Caco-2 (cell line): ENCODE measurements around the gene CCDC191. TPM values are rescaled to one million over a fixed set of nuclear protein-coding genes. Genes with fewer than 3 reads are reported as not detected.

Experiments used
- BruUV-seq: library from RNA; stranded (reverse); fragments of 400-500 nt; replicated peaks from 2 replicates; lab custom pipeline; 2021; lab: Mats Ljungman, UMichigan
- CTCF ChIA-PET: fragments of 300-600 bp; sonication (Branson Sonifier 250); formaldehyde crosslinking; loops from one replicate; lab custom pipeline; 2022; ENCODE audit warnings: antibody characterized with exemption; lab: Charles Lee
- POLR2A ChIA-PET: fragments of 300-600 bp; sonication (Branson Sonifier 250); formaldehyde crosslinking; loops from one replicate; lab custom pipeline; 2022; ENCODE audit warnings: antibody characterized with exemption; lab: Charles Lee
- DNase-seq, 2 experiments: peaks; one replicate each; pipeline versions ENCODE4 v3.0.0 to v3.0.0-alpha.2; 2020 to 2022
- H3K27me3 ChIP-seq: replicated peaks from 2 replicates; pipeline ENCODE4 v1.6.0; 2011; ENCODE audit warnings: low read length; ENCODE audit not compliant: control insufficient read depth, insufficient read depth
- H3K36me3 ChIP-seq: 2 replicates; pipeline ENCODE4 v1.5.1; 2011; ENCODE audit warnings: low read length; ENCODE audit not compliant: control insufficient read depth, insufficient read depth
- H3K4me1 ChIP-seq: fragments of 250-450 bp; sonication (Bioruptor Pico); 2 replicates; pipeline ENCODE4 v1.5.1; 2020; ENCODE audit warnings: mild to moderate bottlenecking
- H3K4me3 ChIP-seq: 2 replicates; pipeline ENCODE4 v1.5.1; 2011; ENCODE audit warnings: low read depth, mild to moderate bottlenecking, control low read depth, low read length
- H3K9me3 ChIP-seq: fragments of 250-450 bp; sonication (Bioruptor Pico); 2 replicates; pipeline ENCODE4 v1.5.1; 2020; ENCODE audit warnings: mild to moderate bottlenecking, moderate library complexity
- H3K27ac Mint-ChIP-seq: one replicate; pipeline ENCODE4 v1.8.0; 2022; ENCODE audit warnings: mixed read lengths; ENCODE audit not compliant: unreplicated experiment
- H3K27me3 Mint-ChIP-seq: one replicate; pipeline ENCODE4 v1.8.0; 2022; ENCODE audit warnings: mixed read lengths; ENCODE audit not compliant: insufficient read depth, unreplicated experiment
- H3K36me3 Mint-ChIP-seq: one replicate; pipeline ENCODE4 v1.8.0; 2022; ENCODE audit warnings: mild to moderate bottlenecking, mixed read lengths; ENCODE audit not compliant: insufficient read depth, unreplicated experiment
- H3K4me1 Mint-ChIP-seq: one replicate; pipeline ENCODE4 v1.8.0; 2022; ENCODE audit warnings: low read depth, mixed read lengths; ENCODE audit not compliant: unreplicated experiment
- H3K4me3 Mint-ChIP-seq: one replicate; pipeline ENCODE4 v1.8.0; 2022; ENCODE audit warnings: mild to moderate bottlenecking, moderate library complexity, mixed read lengths; ENCODE audit not compliant: unreplicated experiment
- H3K9me3 Mint-ChIP-seq: one replicate; pipeline ENCODE4 v1.8.0; 2022; ENCODE audit warnings: mixed read lengths; ENCODE audit not compliant: unreplicated experiment
- CTCF ChIP-seq, 2 experiments: fragments of 200-600 bp in 1 of 2; IDR thresholded peaks; 1 replicate in 1 of 2; 2 replicates in 1 of 2; pipeline versions ENCODE4 v1.5.1 to v1.8.0; 2011 to 2022; ENCODE audit warnings: antibody characterized with exemption in 1 of 2, control low read depth in 1 of 2, inconsistent platforms in 1 of 2, low read depth in 1 of 2, low read length in 1 of 2, mild to moderate bottlenecking in 1 of 2, moderate library complexity in 1 of 2; ENCODE audit not compliant: insufficient read depth in 1 of 2, severe bottlenecking in 1 of 2, unreplicated experiment in 1 of 2
- intact Hi-C: fragments of 100-400 bp; cut with micrococcal nuclease; formaldehyde crosslinking; loops from one replicate; pipeline ENCODE4 v1.10.0; 2022; ENCODE audit not compliant: unreplicated experiment
- total RNA-seq: library from RNA; stranded (reverse); gene quantifications from 2 replicates; pipeline ENCODE4 v1.2.3, GENCODE V29; 2022

CCDC191 gene
- total RNA-seq, 1 experiment from 2014 or later: 2.2 TPM

DNA sequence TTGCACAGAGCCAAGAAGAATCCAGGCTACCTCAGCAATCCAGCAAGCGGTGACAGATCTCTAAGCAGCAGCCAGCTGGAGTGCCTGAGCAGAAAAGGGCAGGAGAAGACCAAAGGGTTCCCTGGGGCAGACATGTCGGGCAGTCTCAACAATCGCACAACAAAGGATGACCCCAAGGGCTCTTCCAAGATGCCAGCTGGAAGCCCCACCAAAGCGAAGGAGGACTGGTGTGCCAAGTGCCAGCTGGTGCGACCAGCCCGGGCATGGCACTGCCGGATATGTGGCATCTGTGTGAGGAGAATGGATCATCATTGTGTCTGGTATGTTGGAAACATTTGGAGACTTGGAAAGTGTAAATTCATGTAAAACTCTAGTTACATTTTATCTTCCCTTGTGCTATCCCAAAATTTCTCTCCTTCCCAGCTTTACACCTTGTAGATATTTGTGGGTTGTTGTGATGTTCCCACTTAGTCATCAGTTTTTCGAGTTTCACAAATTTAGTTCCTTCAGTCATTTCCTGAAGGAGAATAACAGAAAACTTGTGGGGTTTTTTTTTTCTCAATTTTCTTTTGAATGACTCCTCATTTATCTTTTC, 102.1 kb downstream of the CCDC191 start:
- Mint-ChIP-seq H3K27ac (no peak overlapping the region), H3K4me1 (peaks cover under 1% of the 10 kb centered on the region), H3K36me3 (no peaks in the 10 kb centered on the region), H3K9me3 (no peaks in the 10 kb centered on the region), H3K4me3 (no peak overlapping the region), H3K27me3 (peaks cover 3% of the 10 kb centered on the region)
- TF ChIP-seq CTCF (IDR thresholded peaks at IDR 0.05; ENCODE audit: insufficient read depth in 1 of 2, low read depth in 1 of 2, low read length in 1 of 2, severe bottlenecking in 1 of 2, unreplicated experiment in 1 of 2): no peak
- no TSS peak for BruUV-seq
- H3K4me3 ChIP-seq: no peak overlapping the region
- intact Hi-C loops: no loop called here
- H3K9me3 ChIP-seq: no peaks in the 10 kb centered on the region
- no peaks in the 10 kb centered on the region for H3K27me3 ChIP-seq
- ChIA-PET CTCF (no interaction called here), POLR2A (no interaction called here)
- no peaks in the 10 kb centered on the region for H3K4me1 ChIP-seq
- DNase-seq: no peak
- no peaks in the 10 kb centered on the region for H3K36me3 ChIP-seq

DNA sequence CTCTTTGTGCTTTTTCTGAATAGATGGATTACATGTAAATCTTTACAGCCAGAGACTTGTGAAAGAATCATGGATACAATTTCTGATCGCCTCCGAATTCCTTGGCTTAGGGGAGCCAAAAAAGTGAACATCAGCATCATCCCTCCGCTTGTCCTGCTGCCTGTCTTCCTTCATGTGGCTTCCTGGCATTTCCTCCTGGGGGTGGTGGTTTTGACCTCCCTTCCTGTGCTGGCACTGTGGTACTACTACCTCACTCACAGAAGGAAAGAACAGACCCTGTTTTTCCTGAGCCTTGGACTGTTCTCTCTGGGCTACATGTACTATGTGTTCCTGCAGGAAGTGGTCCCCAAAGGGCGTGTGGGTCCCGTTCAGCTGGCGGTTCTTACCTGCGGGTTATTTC, 102.6 kb downstream of the CCDC191 start:
- Mint-ChIP-seq H3K4me1 (peaks cover 6% of the 10 kb centered on the region), H3K4me3 (no peak overlapping the region), H3K27me3 (peaks cover 7% of the 10 kb centered on the region), H3K27ac (no peak overlapping the region), H3K9me3 (no peaks in the 10 kb centered on the region), H3K36me3 (no peaks in the 10 kb centered on the region)
- TF ChIP-seq CTCF (IDR thresholded peaks at IDR 0.05; ENCODE audit: insufficient read depth in 1 of 2, low read depth in 1 of 2, low read length in 1 of 2, severe bottlenecking in 1 of 2, unreplicated experiment in 1 of 2): no peak
- no TSS peak for BruUV-seq
- POLR2A ChIA-PET: no interaction called here
- H3K9me3 ChIP-seq: no peaks in the 10 kb centered on the region
- DNase-seq: no peak
- no peaks in the 10 kb centered on the region for H3K4me1 ChIP-seq
- intact Hi-C loops: no loop called here
- H3K4me3 ChIP-seq: no peak overlapping the region
- H3K36me3 ChIP-seq: no peaks in the 10 kb centered on the region
- H3K27me3 ChIP-seq: no peaks in the 10 kb centered on the region
- CTCF ChIA-PET: no interaction called here

DNA sequence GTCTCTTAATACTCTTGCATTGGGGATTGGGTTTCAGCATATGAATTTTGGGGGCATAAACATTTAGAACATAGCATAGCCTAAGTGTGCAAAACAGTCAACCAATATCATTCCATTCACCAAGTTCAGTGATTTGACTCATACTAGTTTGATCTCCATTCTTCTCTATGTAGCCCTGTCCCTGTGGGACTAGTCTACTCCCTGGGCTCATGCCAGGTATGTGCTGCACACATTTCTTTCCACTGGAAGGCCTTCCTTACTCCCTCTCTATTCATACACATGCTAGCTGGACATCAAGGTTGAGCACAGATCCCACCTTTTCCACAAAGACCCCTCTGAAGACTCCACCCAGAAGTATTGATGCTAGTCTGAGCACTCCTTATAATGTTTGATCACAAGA, 103.4 kb downstream of the CCDC191 start:
- H3K27ac Mint-ChIP-seq: no peak overlapping the region
- no peak for DNase-seq
- H3K4me3 Mint-ChIP-seq: no peak overlapping the region
- CTCF ChIA-PET: no interaction called here
- no peaks in the 10 kb centered on the region for H3K36me3 Mint-ChIP-seq
- peaks cover 8% of the 10 kb centered on the region for H3K27me3 Mint-ChIP-seq
- intact Hi-C loops: no loop called here
- Histone ChIP-seq H3K4me3 (no peak overlapping the region), H3K9me3 (no peaks in the 10 kb centered on the region), H3K27me3 (no peaks in the 10 kb centered on the region), H3K36me3 (no peaks in the 10 kb centered on the region), H3K4me1 (no peaks in the 10 kb centered on the region)
- no peaks in the 10 kb centered on the region for H3K9me3 Mint-ChIP-seq
- peaks cover 7% of the 10 kb centered on the region for H3K4me1 Mint-ChIP-seq
- TF ChIP-seq CTCF (IDR thresholded peaks at IDR 0.05; ENCODE audit: insufficient read depth in 1 of 2, low read depth in 1 of 2, low read length in 1 of 2, severe bottlenecking in 1 of 2, unreplicated experiment in 1 of 2): no peak
- BruUV-seq: no TSS peak
- POLR2A ChIA-PET: no interaction called here
